Body of pancreas (tissue), 4 donors: ENCODE results near the gene ZNF24. TPM values are rescaled to one million over a fixed set of nuclear protein-coding genes. Genes with fewer than 3 reads are reported as not detected.
A peak's percentile ranks its signal among the peaks of the same experiment; 100 is the strongest.

Experiments used
- ATAC-seq: fragments of 150-250 bp; one replicate; pipeline ENCODE4 v1.9.1; 2016
- DNase-seq, 4 donors: peaks; one replicate each; pipeline ENCODE4 v3.0.0-alpha.2; 2019
- H3K27ac ChIP-seq, 4 donors: fragments of 200-600 bp; sonication (generic); 1 replicate in 3 of 4; 2 replicates in 1 of 4; pipeline versions ENCODE4 v1.5.1 to v1.6.1; 2016 to 2019; ENCODE audit warnings: mild to moderate bottlenecking in 1 of 4, mixed read lengths in 1 of 4, moderate library complexity in 1 of 4
- H3K27me3 ChIP-seq, 2 donors: fragments of 200-600 bp; sonication (generic); one replicate each; pipeline ENCODE4 v1.6.0; 2016; ENCODE audit warnings: mild to moderate bottlenecking in 1 of 2
- H3K36me3 ChIP-seq, 2 donors: fragments of 200-600 bp; sonication (generic); replicated peaks in 1 of 2; 2 replicates each; pipeline ENCODE4 v1.5.1; 2016; ENCODE audit warnings: low read depth in 2 of 2; ENCODE audit not compliant: insufficient read depth in 1 of 2
- H3K4me1 ChIP-seq: fragments of 200-600 bp; sonication (generic); one replicate; pipeline ENCODE4 v1.6.0; 2016
- H3K4me3 ChIP-seq, 2 donors: fragments of 200-600 bp; sonication (generic); 1 replicate in 1 of 2; 2 replicates in 1 of 2; pipeline ENCODE4 v1.5.1; 2016 to 2019
- H3K9me3 ChIP-seq, 3 donors: fragments of 200-600 bp; sonication (generic); 1 replicate in 2 of 3; 2 replicates in 1 of 3; pipeline ENCODE4 v1.5.1; 2016
- POLR2A ChIP-seq, 3 donors: fragments of 450-650 bp; IDR thresholded peaks; one replicate each; pipeline ENCODE4 v1.6.1; 2016; ENCODE audit warnings: antibody characterized with exemption in 3 of 3, mild to moderate bottlenecking in 2 of 3
- WGBS, 2 donors: methylation state at CpG; one replicate each; pipeline ENCODE4 v1.1.5; 2017; 5-methylcytosine and 5-hydroxymethylcytosine counted together
- intact Hi-C: fragments of 100-400 bp; cut with DNase I; formaldehyde crosslinking; loops from one replicate; pipeline ENCODE4 v1.15.1; 2023
- total RNA-seq, 2 donors: library from RNA; depleted of rRNA; stranded (reverse); fragments of >200 nt; gene quantifications; one replicate each; pipeline ENCODE4 v1.1.0, GENCODE V29; 2016
- TF ChIP-seq, protein P1 (sequence below), 7 experiments: fragments of 450-650 bp in 4 of 7; fragments of 200-600 bp in 3 of 7; sonication (generic) in 3 of 7; IDR thresholded peaks; one replicate each; pipeline ENCODE4 v1.5.1; 2016 to 2019; ENCODE audit warnings: antibody characterized with exemption in 7 of 7

The ZNF24 gene
- total RNA-seq, 2 donors from 2014 or later, result 17.9 to 18.5 TPM

DNA sequence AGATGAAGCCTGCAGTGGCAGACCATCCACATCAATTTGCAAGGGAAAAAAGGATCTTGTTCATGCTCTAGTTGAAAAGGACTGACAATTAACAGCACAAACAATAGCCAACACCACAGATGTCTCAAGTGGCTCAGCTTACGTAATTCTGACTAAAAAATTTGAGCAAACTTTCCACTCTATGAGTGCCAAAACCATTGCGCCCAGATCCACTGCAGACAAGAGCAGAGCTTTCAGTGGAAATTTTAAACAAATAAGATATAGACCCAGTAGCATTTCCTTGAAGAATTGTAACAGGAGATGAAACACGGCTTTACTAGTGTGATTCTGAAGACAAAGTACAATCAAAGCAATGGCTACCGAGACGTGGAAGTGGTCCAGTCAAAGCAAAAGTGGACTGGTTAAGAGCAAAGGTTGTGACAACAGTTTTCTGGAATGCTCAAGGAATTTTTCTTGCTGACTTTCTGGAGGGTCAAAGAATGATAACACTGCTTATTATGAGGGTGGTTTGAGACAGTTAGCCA, 44.9 kb upstream of the ZNF24 start:
- no peak overlapping the region for H3K27ac ChIP-seq
- H3K27me3 ChIP-seq, result no peaks in the 10 kb centered on the region
- TF ChIP-seq, protein P1, sequence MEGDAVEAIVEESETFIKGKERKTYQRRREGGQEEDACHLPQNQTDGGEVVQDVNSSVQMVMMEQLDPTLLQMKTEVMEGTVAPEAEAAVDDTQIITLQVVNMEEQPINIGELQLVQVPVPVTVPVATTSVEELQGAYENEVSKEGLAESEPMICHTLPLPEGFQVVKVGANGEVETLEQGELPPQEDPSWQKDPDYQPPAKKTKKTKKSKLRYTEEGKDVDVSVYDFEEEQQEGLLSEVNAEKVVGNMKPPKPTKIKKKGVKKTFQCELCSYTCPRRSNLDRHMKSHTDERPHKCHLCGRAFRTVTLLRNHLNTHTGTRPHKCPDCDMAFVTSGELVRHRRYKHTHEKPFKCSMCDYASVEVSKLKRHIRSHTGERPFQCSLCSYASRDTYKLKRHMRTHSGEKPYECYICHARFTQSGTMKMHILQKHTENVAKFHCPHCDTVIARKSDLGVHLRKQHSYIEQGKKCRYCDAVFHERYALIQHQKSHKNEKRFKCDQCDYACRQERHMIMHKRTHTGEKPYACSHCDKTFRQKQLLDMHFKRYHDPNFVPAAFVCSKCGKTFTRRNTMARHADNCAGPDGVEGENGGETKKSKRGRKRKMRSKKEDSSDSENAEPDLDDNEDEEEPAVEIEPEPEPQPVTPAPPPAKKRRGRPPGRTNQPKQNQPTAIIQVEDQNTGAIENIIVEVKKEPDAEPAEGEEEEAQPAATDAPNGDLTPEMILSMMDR (IDR thresholded peaks at IDR 0.05), result no peak
- TF ChIP-seq POLR2A (IDR thresholded peaks at IDR 0.05), result no peak
- H3K9me3 ChIP-seq, result no peaks in the 10 kb centered on the region
- no peak for DNase-seq
- H3K36me3 ChIP-seq, result no peaks in the 10 kb centered on the region
- WGBS, 2 donors, result 28 to 35% methylated on average over 5 of the region's 5 CpGs
- intact Hi-C loops, result no loop called here
- H3K4me3 ChIP-seq, result no peak overlapping the region
- no peak for ATAC-seq
- no peaks in the 10 kb centered on the region for H3K4me1 ChIP-seq

DNA sequence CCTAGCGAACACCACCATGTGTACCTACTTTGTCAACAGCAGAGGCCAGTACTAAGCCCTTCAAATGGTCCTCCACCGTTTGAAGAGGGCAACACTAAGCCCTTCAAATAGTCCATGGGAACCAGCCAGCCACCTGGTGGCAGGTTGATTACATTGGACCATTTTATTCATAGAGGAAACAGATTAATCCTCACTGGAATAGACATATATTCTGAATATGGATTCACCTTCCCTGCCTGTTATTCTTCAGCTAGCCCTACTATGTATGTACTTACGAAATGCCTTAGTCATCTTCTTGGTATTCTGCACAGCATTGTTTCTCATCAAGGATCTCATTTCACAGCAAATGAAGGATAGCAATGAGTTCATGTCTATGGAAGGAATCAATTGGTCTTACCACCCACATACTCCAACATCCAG, 42.9 kb upstream of the ZNF24 start:
- H3K36me3 ChIP-seq, result no peaks in the 10 kb centered on the region
- no peak overlapping the region for H3K27ac ChIP-seq
- no peaks in the 10 kb centered on the region for H3K27me3 ChIP-seq
- TF ChIP-seq POLR2A (IDR thresholded peaks at IDR 0.05), result no peak
- TF ChIP-seq, protein P1 (IDR thresholded peaks at IDR 0.05), result peak in 1 of 7 experiments; percentile 14
- H3K9me3 ChIP-seq, result peaks cover 0 to 2% (median 0%) of the 10 kb centered on the region in 3 donors
- intact Hi-C loops, result no loop called here
- H3K4me1 ChIP-seq, result no peaks in the 10 kb centered on the region
- WGBS, 2 donors, result 55 to 66% methylated on average over 3 of the region's 3 CpGs
- H3K4me3 ChIP-seq, result no peak overlapping the region
- ATAC-seq (no peak), DNase-seq (no peak)

DNA sequence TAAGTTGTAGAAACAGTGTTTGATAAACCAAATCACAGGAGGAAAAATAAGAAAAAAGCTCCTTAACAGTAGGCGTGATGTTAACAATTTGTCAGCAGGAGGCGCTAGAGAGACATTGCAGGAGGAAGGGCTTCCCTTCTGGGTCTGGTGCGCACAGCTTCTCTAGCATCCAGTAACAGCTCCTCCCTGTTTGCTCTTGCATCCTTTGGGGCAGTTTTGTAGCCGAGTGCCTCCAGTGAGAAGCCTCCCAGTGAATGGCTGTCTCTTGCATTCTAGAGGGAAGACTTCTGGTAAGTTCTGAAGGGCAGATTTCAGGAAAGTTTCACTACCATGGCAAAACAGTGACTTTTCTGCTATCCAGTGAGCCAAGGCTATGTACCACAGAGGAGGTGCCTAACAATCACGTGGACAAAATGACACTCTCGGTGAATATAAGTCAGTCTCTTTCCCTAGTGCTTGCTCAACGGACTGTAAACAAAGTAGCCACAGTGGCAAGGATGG, 42.4 kb upstream of the ZNF24 start:
- TF ChIP-seq, protein P1 (IDR thresholded peaks at IDR 0.05), result peak; percentile 71 to 96 (median 81)
- TF ChIP-seq POLR2A (IDR thresholded peaks at IDR 0.05), result no peak

DNA sequence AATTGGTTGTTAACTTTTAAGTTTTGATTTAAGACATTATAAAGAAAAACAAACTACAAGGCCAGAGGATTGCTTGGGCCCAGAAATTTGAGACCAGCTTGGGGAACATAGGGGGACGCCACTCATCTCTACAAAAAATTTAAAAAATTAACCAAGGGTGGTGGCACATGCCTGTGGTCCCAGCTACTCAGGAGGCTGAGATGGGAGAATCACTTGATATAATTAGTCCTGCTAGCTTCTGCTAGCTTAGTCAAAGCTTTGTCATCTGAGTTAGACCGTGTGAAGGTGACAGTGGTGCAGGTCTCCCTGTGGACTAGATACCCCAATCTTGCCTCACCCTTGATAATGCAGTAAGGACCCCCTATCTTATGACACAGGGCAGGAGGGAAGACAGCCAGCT, 38.9 kb upstream of the ZNF24 start:
- no peak overlapping the region for H3K27ac ChIP-seq
- intact Hi-C loops, result no loop called here
- no peaks in the 10 kb centered on the region for H3K36me3 ChIP-seq
- TF ChIP-seq POLR2A (IDR thresholded peaks at IDR 0.05), result no peak
- TF ChIP-seq, protein P1 (IDR thresholded peaks at IDR 0.05), result no peak
- no peak overlapping the region for H3K4me3 ChIP-seq
- no peaks in the 10 kb centered on the region for H3K27me3 ChIP-seq
- no peaks in the 10 kb centered on the region for H3K4me1 ChIP-seq
- DNase-seq (no peak), ATAC-seq (no peak)
- H3K9me3 ChIP-seq, result peaks cover 0 to 4% (median 0%) of the 10 kb centered on the region in 3 donors
- 60 to 80% methylated on average over 2 of the region's 2 CpGs for WGBS, 2 donors

More for the DNA sequence above, 42.4 kb upstream of the ZNF24 start:
- H3K9me3 ChIP-seq, result peaks cover 0 to 4% (median 0%) of the 10 kb centered on the region in 3 donors
- no peaks in the 10 kb centered on the region for H3K4me1 ChIP-seq
- intact Hi-C loops, result no loop called here
- 10 to 14% methylated on average over 7 of the region's 7 CpGs for WGBS, 2 donors
- H3K4me3 ChIP-seq, result no peak overlapping the region
- H3K27ac ChIP-seq, result no peak overlapping the region
- DNase-seq (peak; percentile 61 to 78 (median 70)), ATAC-seq (peak; percentile 83)
- no peaks in the 10 kb centered on the region for H3K27me3 ChIP-seq
- no peaks in the 10 kb centered on the region for H3K36me3 ChIP-seq

DNA sequence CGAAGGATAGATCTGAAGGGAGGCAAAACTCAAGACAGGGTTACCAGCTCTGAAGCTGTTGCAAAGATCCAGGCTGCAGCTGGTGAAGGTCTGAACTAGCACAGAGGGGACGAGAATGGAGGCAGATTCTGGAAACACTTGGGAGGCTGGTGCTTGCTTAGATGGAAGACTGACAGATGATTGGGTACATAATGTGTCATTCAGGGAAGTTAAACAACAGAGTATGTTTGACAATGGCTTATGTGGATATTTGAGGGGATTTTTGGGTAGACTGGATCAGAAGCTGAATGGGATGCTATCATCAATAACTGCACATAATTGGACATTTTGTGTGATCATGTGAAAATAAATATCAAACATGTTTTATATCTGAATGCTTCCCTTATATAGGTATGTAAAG, 35.2 kb upstream of the ZNF24 start:
- DNase-seq (no peak), ATAC-seq (no peak)
- 46 to 76% methylated on average over 2 of the region's 2 CpGs for WGBS, 2 donors
- Histone ChIP-seq H3K36me3 (no peaks in the 10 kb centered on the region), H3K9me3 (peaks cover 0 to 4% (median 0%) of the 10 kb centered on the region in 3 donors), H3K4me1 (peaks cover 9% of the 10 kb centered on the region), H3K4me3 (no peak overlapping the region), H3K27me3 (no peaks in the 10 kb centered on the region), H3K27ac (no peak overlapping the region)
- intact Hi-C loops, result no loop called here
- TF ChIP-seq, protein P1 (IDR thresholded peaks at IDR 0.05), result no peak
- TF ChIP-seq POLR2A (IDR thresholded peaks at IDR 0.05), result no peak
